Cardiac septum (tissue), 1 donor: ENCODE data around the gene STAT3. TPM values are rescaled to one million over a fixed set of nuclear protein-coding genes. Genes with fewer than 3 reads are reported as not detected.
"Not testable (repeated sequence)": the region's sequence is repeated elsewhere in the genome, so short reads cannot be mapped to it uniquely, and the experiment has no call there.

Experiments used
- DNase-seq: peaks from one replicate; pipeline ENCODE4 v3.0.0-alpha.2; 2020; ENCODE audit warnings: low spot score
- intact Hi-C: fragments of 100-400 bp; cut with DNase I; formaldehyde crosslinking; loops from one replicate; pipeline ENCODE4 v1.14.0; 2022
- total RNA-seq: library from RNA; stranded (reverse); fragmentation: NEBNext Ultra II Directional; extraction: Animal tissue kit (Norgen Biotek cat#: 25700); gene quantifications from one replicate; pipeline ENCODE4 v1.2.1, GENCODE V29; 2021
- donor health status: DM: no; HTN: no; CAD: no.

The STAT3 gene
- total RNA-seq, 1 donor from 2014 or later: 159 TPM

DNA sequence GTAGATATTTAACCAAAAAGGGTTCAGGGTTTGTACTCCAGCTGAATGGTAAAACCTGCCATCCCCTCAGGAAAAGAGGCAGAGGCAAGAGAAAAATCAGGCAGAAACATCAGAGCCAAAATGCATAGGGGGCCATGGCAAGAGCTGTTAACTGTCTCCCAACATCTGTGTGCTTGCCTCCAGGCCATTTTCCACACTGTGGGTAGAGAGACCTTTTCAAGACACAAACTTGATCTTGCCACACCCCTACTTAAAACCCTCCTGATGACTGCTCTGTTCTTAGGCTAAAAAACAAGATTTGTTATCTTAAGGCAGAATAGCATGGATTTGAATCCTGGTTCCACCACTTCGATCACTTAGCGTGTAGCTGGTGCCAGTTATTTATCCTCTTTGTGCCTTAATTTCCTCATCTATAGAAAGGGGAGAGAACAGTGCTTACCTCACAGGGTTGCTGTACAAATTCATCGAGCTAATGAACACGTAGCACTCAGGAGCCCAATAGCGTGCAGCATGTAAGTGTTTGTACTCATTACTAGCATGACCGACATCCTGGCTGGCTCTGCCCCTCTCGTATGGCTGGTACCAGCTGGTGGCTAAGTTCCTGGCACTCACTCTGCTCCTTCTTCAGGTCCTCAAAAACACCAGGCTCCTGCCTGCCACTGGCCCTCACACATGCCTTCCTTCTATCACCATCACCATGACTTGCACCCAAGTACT is 25.8 kb downstream of the STAT3 start:
- DNase-seq: no peak
- intact Hi-C loops: no loop called here

DNA sequence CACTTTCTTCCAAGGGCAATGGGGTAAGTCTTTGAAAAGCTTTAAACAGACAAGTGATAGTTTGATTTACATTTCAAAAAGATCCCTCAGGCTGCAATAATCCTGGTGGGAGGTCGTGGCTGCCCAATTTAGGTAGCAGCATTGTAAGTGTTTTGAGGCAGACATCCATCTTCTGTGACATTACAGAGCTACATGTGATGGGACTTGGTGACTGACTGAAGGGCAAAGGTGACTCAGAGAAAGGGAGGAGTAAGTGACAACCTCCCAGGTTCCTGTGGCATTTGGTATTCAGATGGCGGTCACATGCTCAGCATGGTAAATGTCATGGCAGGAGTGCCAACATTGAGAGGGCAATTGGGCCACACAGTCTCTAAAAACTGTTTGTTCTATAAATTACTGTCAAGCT is 26.5 kb downstream of the STAT3 start:
- DNase-seq: no peak
- intact Hi-C loops: no loop called here

DNA sequence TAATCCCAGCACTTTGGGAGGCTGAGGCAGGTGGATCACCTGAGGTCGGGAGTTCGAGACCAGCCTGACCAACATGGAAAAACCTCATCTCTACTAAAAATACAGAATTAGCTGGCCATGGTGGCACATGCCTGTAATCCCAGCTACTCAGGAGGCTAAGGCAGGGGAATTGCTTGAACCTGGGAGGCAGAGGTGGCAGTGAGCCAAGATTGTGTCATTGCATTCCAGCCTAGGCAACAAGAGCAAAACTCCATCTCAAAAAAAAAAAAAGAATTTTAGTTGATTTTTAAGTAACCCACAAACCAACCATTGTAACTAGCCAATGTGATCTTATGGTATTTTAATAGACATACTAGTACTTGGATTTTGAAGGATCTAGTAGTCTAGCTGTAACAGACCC is 27.9 kb downstream of the STAT3 start:
- intact Hi-C loops, DNase-seq: not testable (repeated sequence)

DNA sequence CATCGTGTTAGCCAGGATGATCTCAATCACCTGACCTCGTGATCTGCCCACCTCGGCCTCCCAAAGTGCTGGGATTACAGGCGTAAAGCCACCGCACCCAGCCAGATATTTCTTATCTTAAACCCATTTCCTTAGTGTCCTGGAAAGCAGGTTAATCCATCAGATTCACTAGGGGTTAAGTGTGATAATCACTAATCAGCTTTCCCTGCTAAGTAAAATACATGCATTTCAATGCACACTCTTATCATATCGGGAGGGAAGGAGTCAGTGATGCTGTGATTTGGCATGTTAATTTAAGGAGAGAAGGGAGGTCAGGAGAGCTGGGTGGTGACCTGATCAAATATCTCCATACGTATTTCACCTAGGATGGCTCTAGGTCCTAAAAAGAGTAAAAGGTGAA is 29.1 kb downstream of the STAT3 start:
- DNase-seq: no peak
- intact Hi-C loops: no loop called here

DNA sequence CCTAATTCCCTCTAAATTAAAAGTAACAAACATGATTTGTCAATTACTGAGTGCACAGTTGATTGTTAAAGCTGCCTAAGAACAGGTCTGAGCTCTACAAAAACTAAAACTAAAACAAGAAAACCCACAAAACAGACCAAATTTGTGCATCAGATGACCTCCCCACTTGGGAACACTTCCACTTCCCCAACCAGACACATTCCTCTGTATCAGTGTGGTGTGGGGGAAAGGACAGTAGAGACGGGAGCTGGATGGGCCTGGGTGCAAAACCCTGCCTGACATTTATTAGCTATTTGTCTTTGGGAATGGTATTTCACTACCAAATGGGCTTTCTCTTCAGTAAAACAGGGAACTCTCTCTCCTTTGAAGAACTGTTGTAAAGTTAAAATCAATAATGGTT is 29.8 kb downstream of the STAT3 start:
- no peak for DNase-seq
- intact Hi-C loops: no loop called here

DNA sequence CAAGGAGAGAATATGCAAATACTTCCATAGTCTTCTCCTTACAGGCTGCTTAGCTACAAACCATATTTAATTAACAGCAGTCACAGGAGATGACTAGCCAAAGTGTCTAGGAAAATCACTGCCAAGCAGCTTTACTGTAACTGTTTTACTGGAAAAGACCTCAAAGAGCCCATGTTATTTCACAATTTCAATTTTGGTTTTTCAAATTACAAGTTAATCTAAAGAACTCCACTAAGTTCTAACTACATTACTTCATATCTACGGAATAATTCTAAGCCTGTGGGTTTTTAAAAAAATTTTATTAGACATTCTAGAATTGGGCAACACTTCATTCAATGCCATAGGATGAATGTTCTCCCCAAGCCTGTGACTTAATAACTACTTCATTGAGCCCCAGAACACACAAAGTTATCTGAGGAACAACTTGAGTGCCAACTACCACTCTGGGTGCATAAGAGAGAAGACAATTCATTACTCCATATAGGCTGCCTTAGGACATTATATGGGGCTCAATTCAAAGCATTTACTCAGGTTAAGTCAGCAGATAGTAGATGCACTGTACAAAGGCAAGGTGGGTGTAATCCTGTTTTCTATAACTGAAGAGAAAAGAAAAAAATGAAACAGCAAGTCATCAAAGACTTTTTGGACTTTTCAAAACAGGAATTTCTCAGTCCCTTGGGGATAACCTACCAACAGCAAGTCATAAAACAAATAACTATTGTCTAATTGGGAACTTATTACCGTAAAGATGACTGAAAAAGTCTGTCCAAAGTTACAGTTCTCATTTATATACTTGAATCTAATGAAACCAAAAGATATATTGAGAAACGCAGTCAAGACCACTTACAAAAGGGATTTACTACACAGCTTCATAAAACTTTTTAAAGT is 33.0 kb downstream of the STAT3 start:
- no peak for DNase-seq
- intact Hi-C loops: no loop called here

DNA sequence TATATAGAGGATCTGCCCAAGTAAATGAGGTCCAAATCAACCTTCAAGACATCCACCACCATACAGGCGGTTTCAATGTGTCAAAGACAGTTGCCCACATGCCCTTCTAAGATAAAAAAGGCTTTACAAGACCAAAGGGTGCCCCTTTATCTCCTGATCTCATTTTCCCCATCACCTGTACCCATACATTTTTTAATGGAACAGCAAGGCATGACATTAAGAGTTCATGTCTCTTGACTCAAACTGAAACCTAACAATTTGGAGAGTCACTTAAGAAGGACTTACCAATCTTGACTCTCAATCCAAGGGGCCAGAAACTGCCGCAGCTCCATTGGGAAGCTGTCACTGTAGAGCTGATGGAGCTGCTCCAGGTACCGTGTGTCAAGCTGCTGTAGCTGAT is 40.1 kb downstream of the STAT3 start:
- intact Hi-C loops: no loop called here
- DNase-seq: no peak

- DNase-seq: no peak
- intact Hi-C loops: no loop called here
These were observed 40.6 kb downstream of the STAT3 start for GRCh38 chr17:42347606-42348005.

DNA sequence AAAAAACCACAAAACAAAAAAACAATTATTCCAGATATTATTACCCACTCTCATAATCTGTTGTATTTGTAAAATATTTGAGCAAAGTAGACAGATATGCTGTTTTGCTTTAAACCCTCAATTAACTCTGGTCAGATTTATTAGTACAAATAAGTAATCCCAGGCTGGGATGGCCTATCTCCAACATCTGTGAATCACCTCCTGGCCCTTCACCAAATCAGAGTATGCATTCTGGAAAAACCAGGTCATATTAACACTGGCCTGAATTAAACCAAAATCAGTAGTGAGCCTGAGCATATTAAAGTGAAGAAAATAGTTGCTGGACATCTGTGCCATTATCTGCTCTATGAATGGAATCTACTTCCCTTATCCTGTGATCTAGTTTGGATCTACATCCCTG is 41.0 kb downstream of the STAT3 start:
- DNase-seq: no peak

GRCh38 chr17:42346481-42346880 is 41.8 kb downstream of the STAT3 start:
- intact Hi-C loops: no loop called here
- no peak for DNase-seq

More for the DNA sequence above, 41.0 kb downstream of the STAT3 start:
- intact Hi-C loops: no loop called here

DNA sequence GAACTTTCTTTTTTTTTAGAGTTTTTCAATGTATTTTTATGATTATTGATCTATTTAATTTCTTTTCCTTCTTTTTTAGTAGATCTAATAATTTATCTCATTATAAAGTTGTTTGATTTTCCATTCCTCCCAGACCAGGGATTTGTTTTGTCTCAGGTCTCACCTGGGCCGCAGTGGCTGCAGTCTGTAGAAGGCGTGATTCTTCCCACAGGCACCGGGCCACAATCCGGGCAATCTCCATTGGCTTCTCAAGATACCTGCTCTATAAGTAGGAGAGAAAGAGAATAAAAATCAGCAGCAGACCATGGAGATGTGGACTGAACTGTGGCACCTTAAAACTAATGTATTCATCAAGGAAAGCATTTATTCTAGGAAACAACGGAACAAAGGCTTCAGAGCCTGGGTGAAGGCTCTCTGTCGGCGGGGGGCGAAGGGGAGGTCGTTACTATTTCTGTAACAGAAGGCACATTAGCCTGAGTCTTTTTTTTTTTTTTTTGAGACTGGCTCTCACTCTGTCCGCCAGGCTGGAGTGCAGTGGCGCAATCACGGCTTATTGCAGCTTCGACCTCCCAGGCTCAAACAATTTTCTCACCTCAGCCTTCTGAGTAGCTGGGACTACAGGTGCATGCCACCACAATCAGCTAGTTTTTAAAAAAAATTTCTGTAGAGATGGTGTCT is 42.7 kb downstream of the STAT3 start:
- no peak for DNase-seq

DNA sequence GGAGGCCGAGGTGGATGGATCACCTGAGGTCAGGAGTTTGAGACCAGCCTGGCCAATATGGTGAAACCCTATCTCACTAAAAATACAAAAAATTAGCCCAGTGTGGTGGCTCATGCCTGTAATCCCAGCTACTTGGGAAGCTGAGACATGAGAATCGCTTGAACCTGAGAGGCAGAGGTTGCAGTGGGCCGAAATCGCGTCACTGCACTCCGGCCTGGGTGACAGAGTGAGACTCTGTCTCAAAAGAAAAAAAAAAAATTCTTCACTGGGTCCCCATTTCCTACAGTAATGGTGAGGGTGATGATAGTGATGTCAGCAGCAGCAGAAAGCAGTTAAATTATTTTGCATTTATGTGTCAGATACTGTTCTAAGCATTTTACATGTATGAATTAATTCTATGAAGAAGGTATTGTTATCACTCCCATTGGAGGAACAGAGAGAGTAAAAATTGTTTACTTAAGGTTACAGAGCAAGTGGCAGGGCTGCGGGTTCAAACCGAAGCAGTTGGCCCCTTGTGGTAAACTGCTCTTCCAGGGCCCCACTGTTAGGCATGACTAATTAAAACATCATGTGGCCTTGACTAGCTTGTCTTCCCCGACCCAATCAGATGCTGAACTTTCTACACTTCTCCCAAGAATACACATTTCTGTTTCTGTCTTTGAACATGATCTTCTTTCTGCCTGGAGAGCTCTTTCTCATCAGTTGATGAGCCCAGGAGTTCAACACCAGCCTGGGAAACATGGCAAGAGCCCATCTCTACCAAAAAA is 45.8 kb downstream of the STAT3 start:
- no peak for DNase-seq
- intact Hi-C loops: no loop called here

More for the DNA sequence above, 42.7 kb downstream of the STAT3 start:
- intact Hi-C loops: no loop called here

DNA sequence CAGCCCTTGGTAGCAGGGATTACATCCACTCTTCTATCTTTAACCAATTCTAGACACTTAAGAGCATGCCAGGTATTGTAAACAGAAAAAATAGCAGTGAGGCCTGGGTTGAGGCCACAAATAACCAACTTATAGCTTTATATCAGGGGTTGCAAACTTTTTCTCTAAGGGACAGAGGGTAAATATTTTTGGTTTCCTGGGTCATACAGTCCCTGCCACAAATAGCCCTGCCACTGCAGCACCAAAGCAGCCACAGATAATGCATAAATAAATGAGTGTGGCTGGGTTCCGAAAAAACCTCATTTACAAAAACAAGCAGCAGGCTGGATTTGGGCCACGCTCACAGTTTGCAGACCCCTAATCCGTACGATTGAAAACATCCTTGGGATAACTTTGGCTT is 46.7 kb downstream of the STAT3 start:
- DNase-seq: no peak
- intact Hi-C loops: no loop called here

DNA sequence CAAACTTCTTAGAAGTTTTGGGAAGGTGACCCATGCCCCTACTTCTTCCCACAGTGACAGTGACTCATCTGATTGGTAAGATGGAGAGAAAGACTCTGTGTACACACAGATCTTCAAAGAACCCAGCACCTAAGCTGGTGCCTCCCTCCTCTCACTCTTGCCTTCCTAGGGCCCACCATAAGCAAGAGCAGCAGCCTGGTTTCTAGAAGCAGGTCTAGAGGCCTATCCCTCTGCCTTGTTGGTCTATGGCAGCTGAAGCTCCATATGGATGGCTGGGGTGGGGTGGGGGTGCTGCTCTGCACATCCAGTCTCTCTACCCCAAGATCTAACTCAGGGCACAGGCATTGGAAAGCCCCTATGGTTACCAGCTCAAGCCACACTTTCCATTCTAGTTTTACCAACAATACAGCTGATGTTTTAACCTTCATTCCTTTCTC is 47.5 kb downstream of the STAT3 start:
- no peak for DNase-seq
- intact Hi-C loops: no loop called here

GRCh38 chr17:42339221-42339620 is 49.0 kb downstream of the STAT3 start:
- no peak for DNase-seq
- intact Hi-C loops: no loop called here

- intact Hi-C loops: no loop called here
- no peak for DNase-seq
These were observed 49.7 kb downstream of the STAT3 start for GRCh38 chr17:42338427-42338985.

GRCh38 chr17:42337442-42337841 is 50.8 kb downstream of the STAT3 start:
- DNase-seq: no peak
- intact Hi-C loops: no loop called here

DNA sequence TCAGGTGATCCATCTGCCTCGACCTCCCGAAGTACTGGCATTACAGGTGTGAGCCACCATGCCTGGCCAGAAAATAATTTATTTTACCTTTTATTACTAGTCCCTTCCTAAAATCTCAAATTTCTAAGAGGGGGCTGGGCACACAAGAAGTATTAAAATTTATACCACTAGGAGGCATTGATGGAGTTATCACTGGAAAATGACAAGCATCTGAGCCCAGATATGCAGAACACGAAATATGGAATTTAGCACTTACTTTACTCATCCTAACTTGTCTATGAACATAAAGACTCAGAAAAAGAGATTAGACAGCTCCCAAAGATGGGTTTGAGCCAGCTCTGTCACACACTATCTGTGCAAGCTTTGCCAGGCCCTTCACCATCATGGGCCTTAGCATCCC is 53.6 kb downstream of the STAT3 start:
- DNase-seq: no peak
- intact Hi-C loops: no loop called here

DNA sequence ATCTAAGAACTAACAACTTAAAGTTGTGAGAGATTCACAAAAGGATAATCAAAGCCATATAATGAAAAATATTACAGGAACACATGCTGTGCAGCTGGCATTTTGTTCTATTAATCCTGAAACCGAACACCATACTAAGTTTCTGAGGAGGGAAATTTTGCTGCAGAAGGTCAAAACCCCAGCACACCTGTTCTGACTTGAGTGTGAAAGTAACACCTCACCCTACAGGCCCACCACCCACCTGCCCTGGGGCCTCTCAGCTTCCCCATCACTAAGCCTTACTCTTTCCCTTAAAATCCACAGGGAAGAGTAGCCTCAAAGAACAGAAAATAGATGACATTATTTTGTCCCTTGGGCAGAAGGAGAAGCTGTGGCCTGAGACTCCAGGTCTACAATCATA is 55.2 kb downstream of the STAT3 start:
- DNase-seq: no peak
- intact Hi-C loops: no loop called here
